Duodenal mucosa (tissue), 2 donors: Measurements from ENCODE around the gene CPTP.
A peak's percentile ranks its signal among the peaks of the same experiment; 100 is the strongest.

Source experiments
- H3K27ac ChIP-seq: one replicate; pipeline ENCODE4 v1.7.0; 2013; ENCODE audit warnings: low read depth, low read length
- H3K27me3 ChIP-seq, 2 donors: one replicate each; pipeline ENCODE4 v1.7.0; 2013; ENCODE audit warnings: low read length in 2 of 2, control low read depth in 1 of 2; ENCODE audit not compliant: insufficient read depth in 2 of 2, control insufficient read depth in 1 of 2
- H3K36me3 ChIP-seq, 2 donors: one replicate each; pipeline ENCODE4 v1.7.0; 2013; ENCODE audit warnings: low read length in 2 of 2, control low read depth in 1 of 2; ENCODE audit not compliant: insufficient read depth in 2 of 2, control insufficient read depth in 1 of 2
- H3K4me1 ChIP-seq, 2 donors: one replicate each; pipeline ENCODE4 v1.7.0; 2013; ENCODE audit warnings: low read length in 2 of 2, control low read depth in 1 of 2; ENCODE audit not compliant: insufficient read depth in 2 of 2, control insufficient read depth in 1 of 2
- H3K4me3 ChIP-seq, 2 donors: one replicate each; pipeline ENCODE4 v1.7.0; 2013; ENCODE audit warnings: low read length in 2 of 2, low read depth in 1 of 2
- H3K9ac ChIP-seq, 2 donors: one replicate each; pipeline ENCODE4 v1.7.0; 2013; ENCODE audit warnings: low read length in 2 of 2, low read depth in 1 of 2
- H3K9me3 ChIP-seq, 2 donors: one replicate each; pipeline ENCODE4 v1.7.0; 2013; ENCODE audit warnings: low read length in 2 of 2, control low read depth in 1 of 2; ENCODE audit not compliant: control insufficient read depth in 1 of 2

The CPTP gene

DNA sequence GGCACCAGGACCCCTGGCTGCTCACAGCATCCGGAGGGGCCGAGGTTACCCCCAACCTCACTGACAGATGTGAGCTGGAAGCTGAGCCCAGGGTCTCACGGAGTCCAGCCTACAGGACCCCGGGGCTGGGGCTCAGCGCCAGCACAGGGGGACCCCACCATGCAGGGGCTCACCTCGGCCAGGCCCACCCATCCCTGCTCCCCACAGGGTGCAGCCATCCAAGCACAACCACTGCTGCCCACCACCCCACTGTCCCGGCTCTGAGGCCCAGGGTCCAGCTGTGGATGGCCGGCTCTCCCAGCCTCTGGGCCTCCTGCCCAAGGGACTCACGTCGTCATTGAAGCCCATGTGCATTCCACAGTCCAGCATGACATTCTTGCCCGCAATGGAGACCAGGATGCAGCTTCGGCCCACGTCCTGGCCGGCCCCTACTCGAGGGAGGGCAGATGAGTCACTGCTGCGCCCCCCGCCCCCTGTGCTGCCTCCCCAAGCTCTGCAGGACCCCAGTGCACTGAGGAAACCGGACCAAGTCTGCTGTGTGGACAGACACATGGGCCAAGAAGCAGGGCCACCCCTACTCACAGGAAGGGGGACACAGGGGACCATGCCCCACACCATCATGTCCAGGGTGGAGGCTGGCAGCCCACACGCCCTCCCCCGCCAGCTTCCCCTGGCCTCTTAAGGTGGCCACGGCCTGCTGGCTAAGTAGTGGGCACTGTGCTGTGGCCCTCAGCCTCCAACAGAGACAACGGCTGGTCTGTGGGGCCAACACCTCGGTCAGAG, 3.7 kb upstream of the CPTP start:
- H3K4me3 ChIP-seq, result no peak overlapping the region
- no peak overlapping the region for H3K9ac ChIP-seq
- peaks cover 11 to 21% of the 10 kb centered on the region in 2 donors for H3K4me1 ChIP-seq
- no peaks in the 10 kb centered on the region for H3K9me3 ChIP-seq
- H3K27me3 ChIP-seq, result no peaks in the 10 kb centered on the region
- H3K36me3 ChIP-seq, result peaks cover 10 to 25% of the 10 kb centered on the region in 2 donors
- H3K27ac ChIP-seq, result no peak overlapping the region

DNA sequence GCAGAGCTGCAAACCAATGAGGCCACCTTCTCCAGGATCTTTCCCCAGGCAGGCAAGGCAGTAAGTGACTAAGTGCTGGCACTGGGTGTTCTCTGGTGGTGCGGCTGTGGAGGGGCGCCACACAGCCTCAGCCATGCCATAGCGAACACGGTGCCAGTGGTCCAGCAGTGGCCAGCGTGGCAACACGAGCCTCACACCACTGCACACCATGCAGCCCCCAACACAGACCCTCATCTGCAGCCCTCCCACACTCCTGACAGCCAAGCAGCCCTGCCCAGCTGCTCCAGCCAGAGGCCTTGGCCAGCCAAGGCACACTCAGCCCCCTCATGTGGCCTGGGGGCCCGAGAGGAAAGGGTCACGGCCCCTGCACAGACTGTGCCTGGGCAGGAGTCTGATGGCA, 3.1 kb upstream of the CPTP start:
- Histone ChIP-seq H3K36me3 (peaks cover 11 to 24% of the 10 kb centered on the region in 2 donors), H3K27me3 (no peaks in the 10 kb centered on the region), H3K27ac (no peak overlapping the region), H3K4me1 (peaks cover 17 to 28% of the 10 kb centered on the region in 2 donors), H3K4me3 (no peak overlapping the region), H3K9me3 (no peaks in the 10 kb centered on the region), H3K9ac (no peak overlapping the region)

DNA sequence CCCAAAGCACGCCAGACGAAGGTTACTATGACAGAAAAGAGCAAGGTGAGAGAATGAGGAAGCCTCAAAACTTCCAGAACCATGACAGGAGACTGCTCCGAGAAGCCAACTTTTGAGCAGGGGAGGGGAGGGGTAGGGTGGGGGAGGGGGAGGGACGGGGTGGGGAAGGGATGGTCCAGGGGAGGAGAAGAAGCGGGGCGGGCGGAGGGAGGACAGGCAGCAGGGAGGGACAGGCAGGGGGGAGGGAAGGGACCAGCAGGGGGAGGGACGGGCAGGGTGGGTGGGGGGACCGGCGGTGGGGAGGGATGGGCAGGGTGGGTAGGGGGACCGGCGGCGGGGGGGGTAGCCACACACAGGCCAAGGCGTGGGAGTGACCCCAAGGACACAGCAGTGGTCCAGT, 2.2 kb upstream of the CPTP start:
- peaks cover 11 to 30% of the 10 kb centered on the region in 2 donors for H3K36me3 ChIP-seq
- H3K27me3 ChIP-seq, result no peaks in the 10 kb centered on the region
- H3K9ac ChIP-seq, result no peak overlapping the region
- H3K4me3 ChIP-seq, result no peak overlapping the region
- no peaks in the 10 kb centered on the region for H3K9me3 ChIP-seq
- H3K27ac ChIP-seq, result no peak overlapping the region
- H3K4me1 ChIP-seq, result peaks cover 18 to 29% of the 10 kb centered on the region in 2 donors

DNA sequence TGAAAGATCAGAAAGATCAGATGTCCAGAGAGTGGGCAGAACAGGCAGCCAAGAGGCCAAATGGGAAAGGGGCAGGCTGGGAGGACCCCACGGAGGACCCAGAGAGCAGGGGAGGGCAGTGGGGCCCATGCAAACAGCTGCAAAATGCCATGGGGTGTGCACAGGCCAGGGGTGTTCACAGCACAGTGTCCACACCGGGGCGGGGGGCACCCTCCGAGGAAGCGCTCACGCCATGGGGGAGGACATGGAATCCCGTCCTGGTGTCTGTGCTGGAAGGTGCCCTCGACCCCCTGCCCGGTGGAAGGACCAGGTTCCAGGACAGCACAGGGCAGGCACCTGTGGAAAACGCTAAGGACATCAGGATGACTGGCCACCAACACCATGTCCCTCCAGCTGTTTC, 1.6 kb upstream of the CPTP start:
- Histone ChIP-seq H3K27me3 (no peaks in the 10 kb centered on the region), H3K4me1 (peaks cover 18 to 29% of the 10 kb centered on the region in 2 donors), H3K27ac (no peak overlapping the region), H3K36me3 (peaks cover 8 to 35% of the 10 kb centered on the region in 2 donors), H3K9me3 (no peaks in the 10 kb centered on the region), H3K9ac (no peak overlapping the region), H3K4me3 (peak overlapping the region in 1 of 2 donors; percentile 28)

DNA sequence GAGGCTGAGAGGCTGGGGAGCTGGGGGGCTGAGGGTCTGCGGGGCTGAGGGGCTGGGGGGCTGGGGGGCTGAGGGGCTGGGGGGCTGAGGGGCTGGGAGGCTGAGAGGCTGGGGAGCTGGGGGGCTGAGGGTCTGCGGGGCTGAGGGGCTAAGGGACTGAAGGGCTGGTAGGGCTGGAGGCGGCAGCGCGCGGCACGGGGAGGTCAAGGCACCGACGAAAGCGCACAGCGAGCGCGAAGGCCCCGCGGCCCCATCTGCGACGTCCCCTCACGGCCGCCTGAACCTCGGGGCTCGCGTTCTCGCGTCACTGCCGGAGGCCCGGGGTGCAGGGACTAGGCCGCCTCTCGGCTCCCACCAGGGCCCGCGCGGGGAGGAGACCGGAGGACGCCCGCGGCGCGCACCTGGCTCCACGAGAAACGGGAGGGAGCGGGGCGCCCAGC, 498 bp upstream of the CPTP start:
- peaks cover 8 to 37% of the 10 kb centered on the region in 2 donors for H3K36me3 ChIP-seq

DNA sequence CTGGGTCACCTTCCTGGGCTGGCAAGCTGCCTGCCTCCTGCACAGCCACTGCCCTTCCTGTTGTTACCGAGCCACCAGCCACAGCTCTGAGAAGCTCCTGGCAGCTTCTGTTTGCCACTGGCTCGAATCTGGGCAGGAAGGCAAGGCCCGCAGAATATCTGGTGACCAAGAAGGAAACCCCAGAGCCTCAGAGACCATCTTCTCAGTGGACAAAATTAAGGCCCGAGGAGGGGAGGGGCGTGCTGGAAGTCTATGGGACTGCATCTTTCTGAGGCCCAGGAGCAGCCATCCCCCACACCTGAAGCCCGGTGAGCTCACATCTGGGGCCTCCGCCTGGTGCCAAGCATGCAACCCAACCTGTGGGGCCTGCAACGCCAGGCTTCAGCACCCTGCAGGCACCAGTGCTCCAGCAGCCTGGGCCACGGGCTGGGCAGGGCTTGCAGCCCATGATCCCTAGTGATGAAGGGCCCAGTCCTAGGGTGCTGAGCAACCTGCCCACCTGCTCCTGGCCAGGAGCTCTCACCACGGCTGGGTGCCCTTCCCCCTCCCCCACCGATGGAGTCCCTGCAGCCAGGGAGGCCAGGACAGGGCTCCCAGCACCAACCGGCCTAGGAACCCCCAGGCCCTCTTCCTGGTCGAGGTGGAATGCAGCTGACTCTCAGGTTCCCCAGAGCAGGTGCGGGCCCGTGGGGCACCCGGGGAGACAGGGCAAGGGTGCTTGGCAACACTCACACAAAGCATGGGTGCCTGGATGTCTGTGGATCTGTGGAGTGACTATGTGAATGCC, 879 bp downstream of the CPTP start:
- H3K27ac ChIP-seq, result peak overlapping the region; percentile 81
- peaks cover 18 to 36% of the 10 kb centered on the region in 2 donors for H3K4me1 ChIP-seq
- H3K4me3 ChIP-seq, result peak overlapping the region; percentile 79 to 87
- H3K27me3 ChIP-seq, result peaks cover 0 to 1% of the 10 kb centered on the region in 2 donors
- H3K9ac ChIP-seq, result peak overlapping the region; percentile 80 to 95
- peaks cover 4 to 38% of the 10 kb centered on the region in 2 donors for H3K36me3 ChIP-seq
- no peaks in the 10 kb centered on the region for H3K9me3 ChIP-seq

More for the DNA sequence above, 498 bp upstream of the CPTP start:
- peaks cover 18 to 27% of the 10 kb centered on the region in 2 donors for H3K4me1 ChIP-seq
- H3K27me3 ChIP-seq, result no peaks in the 10 kb centered on the region
- peak overlapping the region; percentile 62 for H3K27ac ChIP-seq
- H3K4me3 ChIP-seq, result peak overlapping the region; percentile 79 to 86
- no peaks in the 10 kb centered on the region for H3K9me3 ChIP-seq
- peak overlapping the region; percentile 54 to 74 for H3K9ac ChIP-seq

DNA sequence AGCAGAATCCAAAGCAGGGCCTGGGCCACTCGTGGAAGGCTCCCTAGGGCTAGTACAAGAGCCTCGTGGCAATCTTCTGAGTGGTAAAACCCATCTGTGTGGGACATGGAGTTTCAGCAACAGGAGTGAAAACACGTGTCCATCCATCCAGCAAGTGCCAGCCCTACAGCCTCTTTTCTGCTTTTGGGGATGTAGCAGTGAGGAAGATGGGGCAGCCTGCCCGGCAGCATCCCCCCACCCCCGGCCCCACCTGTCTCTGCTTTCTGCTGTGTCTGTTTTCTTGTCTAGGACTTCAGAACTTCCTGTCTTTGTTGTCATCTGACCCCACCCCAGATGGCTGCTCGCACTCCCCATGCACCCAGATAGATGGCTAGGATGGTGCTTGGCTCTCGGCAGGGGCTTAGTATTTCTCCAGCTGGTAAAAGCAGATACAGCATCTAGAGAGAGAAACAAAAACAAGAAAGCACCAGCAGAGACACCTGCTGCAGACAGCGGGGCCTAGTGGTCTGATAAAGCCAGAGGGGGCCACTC, 1.5 kb downstream of the CPTP start:
- H3K4me3 ChIP-seq, result peak overlapping the region; percentile 79 to 87
- peaks cover 4 to 38% of the 10 kb centered on the region in 2 donors for H3K36me3 ChIP-seq
- peaks cover 18 to 37% of the 10 kb centered on the region in 2 donors for H3K4me1 ChIP-seq
- no peaks in the 10 kb centered on the region for H3K9me3 ChIP-seq
- peaks cover 0 to 8% of the 10 kb centered on the region in 2 donors for H3K27me3 ChIP-seq
- H3K27ac ChIP-seq, result no peak overlapping the region
- peak overlapping the region; percentile 80 to 95 for H3K9ac ChIP-seq

DNA sequence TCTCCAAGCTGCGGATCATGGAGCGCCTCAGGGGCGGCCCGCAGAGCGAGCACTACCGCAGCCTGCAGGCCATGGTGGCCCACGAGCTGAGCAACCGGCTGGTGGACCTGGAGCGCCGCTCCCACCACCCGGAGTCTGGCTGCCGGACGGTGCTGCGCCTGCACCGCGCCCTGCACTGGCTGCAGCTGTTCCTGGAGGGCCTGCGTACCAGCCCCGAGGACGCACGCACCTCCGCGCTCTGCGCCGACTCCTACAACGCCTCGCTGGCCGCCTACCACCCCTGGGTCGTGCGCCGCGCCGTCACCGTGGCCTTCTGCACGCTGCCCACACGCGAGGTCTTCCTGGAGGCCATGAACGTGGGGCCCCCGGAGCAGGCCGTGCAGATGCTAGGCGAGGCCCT, 2.7 kb downstream of the CPTP start:
- Histone ChIP-seq H3K9ac (no peak overlapping the region), H3K4me1 (peaks cover 18 to 44% of the 10 kb centered on the region in 2 donors), H3K9me3 (no peaks in the 10 kb centered on the region), H3K27ac (no peak overlapping the region), H3K36me3 (peaks cover 4 to 33% of the 10 kb centered on the region in 2 donors), H3K27me3 (peaks cover 0 to 18% of the 10 kb centered on the region in 2 donors), H3K4me3 (no peak overlapping the region)

DNA sequence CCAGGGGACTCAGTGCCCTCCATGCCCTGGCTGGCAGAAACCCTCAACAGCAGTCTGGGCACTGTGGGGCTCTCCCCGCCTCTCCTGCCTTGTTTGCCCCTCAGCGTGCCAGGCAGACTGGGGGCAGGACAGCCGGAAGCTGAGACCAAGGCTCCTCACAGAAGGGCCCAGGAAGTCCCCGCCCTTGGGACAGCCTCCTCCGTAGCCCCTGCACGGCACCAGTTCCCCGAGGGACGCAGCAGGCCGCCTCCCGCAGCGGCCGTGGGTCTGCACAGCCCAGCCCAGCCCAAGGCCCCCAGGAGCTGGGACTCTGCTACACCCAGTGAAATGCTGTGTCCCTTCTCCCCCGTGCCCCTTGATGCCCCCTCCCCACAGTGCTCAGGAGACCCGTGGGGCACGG, 3.7 kb downstream of the CPTP start:
- Histone ChIP-seq H3K4me1 (peaks cover 22 to 48% of the 10 kb centered on the region in 2 donors), H3K27me3 (peaks cover 0 to 26% of the 10 kb centered on the region in 2 donors), H3K9ac (no peak overlapping the region), H3K27ac (no peak overlapping the region), H3K36me3 (peaks cover 4 to 33% of the 10 kb centered on the region in 2 donors), H3K9me3 (no peaks in the 10 kb centered on the region), H3K4me3 (no peak overlapping the region)
